Activated CD4-positive, alpha-beta memory T cell treated with anti-CD3 and anti-CD28 coated beads, Interleukin-2, amount 10 ng/mL, durations not matched to agents 7 days and 5 days (primary cell): Measurements from ENCODE around the gene SPDYE2. TPM values are rescaled to one million over a fixed set of nuclear protein-coding genes. Genes with fewer than 3 reads are reported as not detected.
"Not testable (repeated sequence)": the region's sequence is repeated elsewhere in the genome, so short reads cannot be mapped to it uniquely, and the experiment has no call there.

ENCODE experiments used
- CTCF ChIA-PET: fragments of 350-600 bp; sonication (Branson Sonifier 250); formaldehyde crosslinking; loops from one replicate; lab custom pipeline; 2021; ENCODE audit warnings: antibody characterized with exemption, inconsistent platforms; lab: Charles Lee
- POLR2A ChIA-PET: fragments of 350-600 bp; sonication (Branson Sonifier 250); formaldehyde crosslinking; loops from one replicate; lab custom pipeline; 2021; ENCODE audit warnings: antibody characterized with exemption; lab: Charles Lee
- DNase-seq: peaks from one replicate; pipeline ENCODE4 v3.0.0-alpha.2; 2020
- H3K27ac Mint-ChIP-seq: one replicate; pipeline ENCODE4 v1.8.0; 2021; ENCODE audit warnings: mild to moderate bottlenecking, mixed read lengths
- H3K27me3 Mint-ChIP-seq: one replicate; pipeline ENCODE4 v1.8.0; 2021; ENCODE audit warnings: mixed read lengths
- H3K36me3 Mint-ChIP-seq: one replicate; pipeline ENCODE4 v1.8.0; 2021; ENCODE audit warnings: low read depth, mixed read lengths
- H3K4me1 Mint-ChIP-seq: one replicate; pipeline ENCODE4 v1.8.0; 2021; ENCODE audit warnings: mixed read lengths
- H3K4me3 Mint-ChIP-seq: one replicate; pipeline ENCODE4 v1.8.0; 2021; ENCODE audit warnings: mild to moderate bottlenecking, mixed read lengths
- H3K9me3 Mint-ChIP-seq: one replicate; pipeline ENCODE4 v1.8.0; 2021; ENCODE audit warnings: mixed read lengths
- total RNA-seq, 2 experiments: library from RNA; stranded (reverse); gene quantifications; one replicate each; pipeline ENCODE4 v1.2.3, GENCODE V29; 2021

The SPDYE2 gene
- total RNA-seq, 2 experiments from 2014 or later: 0.15 TPM; not detected in 1

GRCh38 chr7:102602317-102602716 lies 51.3 kb downstream of the SPDYE2 start:
- H3K9me3 Mint-ChIP-seq, H3K27ac Mint-ChIP-seq, H3K4me1 Mint-ChIP-seq, CTCF ChIA-PET, POLR2A ChIA-PET, H3K4me3 Mint-ChIP-seq, H3K36me3 Mint-ChIP-seq, DNase-seq, H3K27me3 Mint-ChIP-seq: not testable (repeated sequence)

- CTCF ChIA-PET, H3K27ac Mint-ChIP-seq, H3K9me3 Mint-ChIP-seq: not testable (repeated sequence)
Measured at GRCh38 chr7:102604431-102605145, 53.6 kb downstream of the SPDYE2 start.

GRCh38 chr7:102606848-102607247 lies 55.8 kb downstream of the SPDYE2 start:
- H3K27me3 Mint-ChIP-seq, H3K36me3 Mint-ChIP-seq, H3K9me3 Mint-ChIP-seq, H3K27ac Mint-ChIP-seq, DNase-seq, POLR2A ChIA-PET, CTCF ChIA-PET, H3K4me3 Mint-ChIP-seq, H3K4me1 Mint-ChIP-seq: not testable (repeated sequence)

More at GRCh38 chr7:102604431-102605145, 53.6 kb downstream of the SPDYE2 start:
- H3K4me1 Mint-ChIP-seq, POLR2A ChIA-PET, H3K36me3 Mint-ChIP-seq, H3K4me3 Mint-ChIP-seq, DNase-seq, H3K27me3 Mint-ChIP-seq: not testable (repeated sequence)

GRCh38 chr7:102609734-102610133 lies 58.7 kb downstream of the SPDYE2 start:
- POLR2A ChIA-PET, H3K27me3 Mint-ChIP-seq: not testable (repeated sequence)

GRCh38 chr7:102610441-102610840 lies 59.4 kb downstream of the SPDYE2 start:
- H3K9me3 Mint-ChIP-seq, DNase-seq, H3K27me3 Mint-ChIP-seq, H3K27ac Mint-ChIP-seq, POLR2A ChIA-PET, CTCF ChIA-PET, H3K36me3 Mint-ChIP-seq, H3K4me1 Mint-ChIP-seq, H3K4me3 Mint-ChIP-seq: not testable (repeated sequence)

More at GRCh38 chr7:102609734-102610133, 58.7 kb downstream of the SPDYE2 start:
- H3K36me3 Mint-ChIP-seq, DNase-seq, H3K9me3 Mint-ChIP-seq, CTCF ChIA-PET, H3K4me3 Mint-ChIP-seq, H3K4me1 Mint-ChIP-seq, H3K27ac Mint-ChIP-seq: not testable (repeated sequence)

GRCh38 chr7:102611013-102611674 lies 60.1 kb downstream of the SPDYE2 start:
- CTCF ChIA-PET, DNase-seq, H3K36me3 Mint-ChIP-seq, H3K27ac Mint-ChIP-seq, H3K27me3 Mint-ChIP-seq, H3K9me3 Mint-ChIP-seq, H3K4me1 Mint-ChIP-seq, H3K4me3 Mint-ChIP-seq, POLR2A ChIA-PET: not testable (repeated sequence)

- CTCF ChIA-PET, H3K9me3 Mint-ChIP-seq, H3K4me3 Mint-ChIP-seq, DNase-seq, H3K27ac Mint-ChIP-seq, H3K4me1 Mint-ChIP-seq, H3K36me3 Mint-ChIP-seq, H3K27me3 Mint-ChIP-seq, POLR2A ChIA-PET: not testable (repeated sequence)
Measured at GRCh38 chr7:102611675-102612325, 60.8 kb downstream of the SPDYE2 start.

Other genes with a start within 250 kb of the SPDYE2 start
- under 1 TPM in 1 of 2 experiments, not detected in 1; 0.13 TPM for gene SPDYE6, start 194.8 kb upstream of the SPDYE2 start, total RNA-seq
- gene PRKRIP1, start 154.9 kb upstream of the SPDYE2 start, total RNA-seq: 10 to 100 TPM; 27.2 to 28.3 TPM
- gene ORAI2, start 117.7 kb upstream of the SPDYE2 start, total RNA-seq: 10 to 100 TPM; 59.5 to 61.9 TPM
- gene ALKBH4, start 86.4 kb upstream of the SPDYE2 start, total RNA-seq: 10 to 100 TPM in 1 of 2 experiments, 1 to 10 TPM in 1; 9.4 to 10.4 TPM
- 10 to 100 TPM; 19.5 to 19.8 TPM for gene LRWD1, start 86.2 kb upstream of the SPDYE2 start, total RNA-seq
- gene POLR2J, start 72.3 kb upstream of the SPDYE2 start, total RNA-seq: 10 to 100 TPM; 41.7 to 46.5 TPM
- 1 to 10 TPM; 8.7 to 9.6 TPM for gene RASA4B, start 33.4 kb upstream of the SPDYE2 start, total RNA-seq
- 10 to 100 TPM; 13.2 to 14.0 TPM for gene UPK3BL2, start 7.5 kb upstream of the SPDYE2 start, total RNA-seq
- gene POLR2J3, start 21.4 kb downstream of the SPDYE2 start, total RNA-seq: 10 to 100 TPM; 24.9 to 25.0 TPM
- gene RASA4, start 65.5 kb downstream of the SPDYE2 start, total RNA-seq: 10 to 100 TPM; 26.6 to 27.8 TPM
- 10 to 100 TPM; 12.2 to 13.9 TPM for gene UPK3BL1, start 91.6 kb downstream of the SPDYE2 start, total RNA-seq
- under 1 TPM in 1 of 2 experiments, not detected in 1; 0.15 TPM for gene SPDYE2B, start 99.1 kb downstream of the SPDYE2 start, total RNA-seq
- 1 to 10 TPM; 8.4 to 8.8 TPM for gene POLR2J2, start 120.4 kb downstream of the SPDYE2 start, total RNA-seq
- gene FAM185A, start 197.8 kb downstream of the SPDYE2 start, total RNA-seq: 1 to 10 TPM; 6.1 to 7.2 TPM